GM18511 (cell line): ENCODE data around the gene YBX2.

Experiments used
- ATAC-seq: cut with Tn5 transposase; IDR thresholded peaks from one replicate; pipeline ENCODE4 v1.9.1; 2021; ENCODE audit warnings: mild to moderate bottlenecking, moderate library complexity; ENCODE audit not compliant: unreplicated experiment

YBX2 gene

GRCh38 chr17:7266784-7267183 lies 27.7 kb downstream of the YBX2 start:
- no peak for ATAC-seq

DNA sequence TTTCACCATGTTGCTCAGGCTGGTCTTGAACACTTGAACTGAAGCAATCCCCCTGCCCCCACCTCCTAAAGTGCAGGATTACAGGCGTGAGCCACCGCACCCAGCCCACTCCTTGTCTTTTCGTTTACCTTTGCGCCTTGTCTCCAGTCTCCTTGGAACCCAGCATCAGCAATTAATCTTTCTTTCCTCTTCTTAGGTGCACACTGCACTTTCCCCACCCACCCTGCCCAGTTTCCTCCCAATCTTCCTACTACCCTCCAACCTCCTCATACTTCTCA lies 30.7 kb downstream of the YBX2 start:
- ATAC-seq: no peak

DNA sequence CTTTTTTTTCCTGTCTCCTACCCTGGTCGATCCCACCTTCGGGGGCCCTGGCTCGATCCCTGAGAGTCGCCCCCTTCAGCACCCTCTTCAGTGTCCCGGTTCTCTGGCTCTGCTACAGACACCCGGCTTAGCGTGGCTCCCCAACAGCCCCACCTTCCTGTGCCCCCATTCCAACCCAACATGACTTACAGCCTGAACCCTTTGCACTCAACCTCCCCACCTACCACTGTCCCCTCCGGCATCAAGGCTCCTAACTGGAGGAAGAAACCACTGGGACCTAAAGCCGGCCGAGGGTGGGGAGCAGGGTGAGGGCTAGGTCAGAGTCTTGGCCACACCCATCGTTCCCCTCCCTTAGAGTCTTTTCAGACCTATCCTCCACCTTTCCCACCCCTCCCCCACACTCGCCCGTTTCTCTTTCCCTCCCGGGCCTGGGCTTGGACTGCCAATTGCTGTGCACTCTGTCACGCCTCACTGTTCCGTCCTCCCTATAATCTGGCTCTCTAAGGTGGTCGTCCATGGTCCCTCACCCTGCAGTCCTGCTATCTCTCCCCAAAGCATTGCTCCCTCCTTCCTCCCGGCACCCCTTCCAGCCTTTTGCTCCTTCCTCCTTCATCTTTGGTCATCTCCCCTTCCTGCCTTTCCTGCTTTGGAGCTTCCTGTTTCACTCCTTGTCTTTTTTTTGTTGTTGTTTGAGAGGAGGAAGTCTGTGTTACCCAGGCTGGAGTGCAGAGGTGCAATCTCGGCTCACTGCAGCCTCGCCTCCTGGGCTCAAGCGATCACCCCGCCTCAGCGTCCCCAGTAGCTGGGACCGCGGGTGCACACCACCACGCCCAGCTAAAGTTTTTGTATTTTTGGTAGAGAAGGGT lies 31.3 kb downstream of the YBX2 start:
- ATAC-seq: no peak

- ATAC-seq: no peak
Observed at GRCh38 chr17:7262192-7262934, 32.1 kb downstream of the YBX2 start, which contains the start of gene CLDN7. Gene CLDN7 (minus strand): TSS chr17:7262478. CDS start chr17:7262043, 435 bp downstream.

GRCh38 chr17:7261379-7262191 lies 32.9 kb downstream of the YBX2 start:
- ATAC-seq: no peak

DNA sequence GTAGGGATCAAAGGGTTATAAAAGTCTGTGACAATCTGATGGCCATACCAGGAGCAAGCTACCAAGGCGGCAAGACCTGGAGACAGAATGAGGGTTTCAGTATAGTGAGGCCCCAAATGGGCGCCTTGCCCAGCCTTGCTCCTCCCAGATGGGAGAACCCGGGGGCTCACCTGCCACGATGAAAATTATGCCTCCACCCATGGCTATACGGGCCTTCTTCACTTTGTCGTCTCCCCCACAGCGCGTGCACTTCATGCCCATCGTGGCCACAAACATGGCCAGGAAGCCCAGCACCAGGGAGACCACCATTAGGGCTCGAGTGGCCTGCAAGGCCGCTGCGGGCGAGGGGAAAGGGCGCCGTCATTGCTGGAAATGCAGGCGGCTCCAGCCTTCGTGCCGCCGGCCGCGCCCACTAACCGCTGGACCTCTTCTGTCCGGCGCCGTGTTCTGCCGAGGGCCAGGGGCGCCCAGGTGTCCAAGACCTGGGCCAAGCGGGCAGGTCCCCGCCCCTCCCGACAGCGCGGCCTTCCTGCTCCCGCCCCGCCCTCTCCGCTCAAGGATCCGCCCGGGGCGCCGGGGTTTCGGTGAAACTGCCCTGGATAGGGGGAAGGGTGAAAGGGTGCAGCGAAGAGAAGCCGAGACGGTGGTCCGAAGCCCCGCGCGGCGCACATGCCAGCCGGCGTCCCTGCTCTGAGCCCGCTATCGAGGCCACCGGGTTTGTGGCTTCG lies 33.6 kb downstream of the YBX2 start:
- no peak for ATAC-seq

GRCh38 chr17:7260151-7260550 lies 34.3 kb downstream of the YBX2 start:
- no peak for ATAC-seq

DNA sequence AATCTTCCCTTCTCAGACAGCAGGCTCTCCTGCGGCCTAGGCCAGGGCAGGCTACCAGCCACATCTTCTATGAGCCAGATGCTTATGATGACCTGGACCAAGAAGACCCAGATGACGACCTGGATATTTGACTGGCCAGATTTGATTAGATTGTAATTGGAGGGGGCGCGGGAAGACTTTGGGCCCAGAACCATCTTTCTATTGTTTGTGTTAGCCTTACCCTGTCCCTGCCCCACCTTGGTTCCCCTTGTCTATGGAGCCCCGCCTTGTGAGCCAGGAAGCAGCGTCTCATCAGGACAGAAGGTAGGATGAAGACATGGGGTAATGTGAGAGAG lies 34.9 kb downstream of the YBX2 start:
- ATAC-seq: no peak

DNA sequence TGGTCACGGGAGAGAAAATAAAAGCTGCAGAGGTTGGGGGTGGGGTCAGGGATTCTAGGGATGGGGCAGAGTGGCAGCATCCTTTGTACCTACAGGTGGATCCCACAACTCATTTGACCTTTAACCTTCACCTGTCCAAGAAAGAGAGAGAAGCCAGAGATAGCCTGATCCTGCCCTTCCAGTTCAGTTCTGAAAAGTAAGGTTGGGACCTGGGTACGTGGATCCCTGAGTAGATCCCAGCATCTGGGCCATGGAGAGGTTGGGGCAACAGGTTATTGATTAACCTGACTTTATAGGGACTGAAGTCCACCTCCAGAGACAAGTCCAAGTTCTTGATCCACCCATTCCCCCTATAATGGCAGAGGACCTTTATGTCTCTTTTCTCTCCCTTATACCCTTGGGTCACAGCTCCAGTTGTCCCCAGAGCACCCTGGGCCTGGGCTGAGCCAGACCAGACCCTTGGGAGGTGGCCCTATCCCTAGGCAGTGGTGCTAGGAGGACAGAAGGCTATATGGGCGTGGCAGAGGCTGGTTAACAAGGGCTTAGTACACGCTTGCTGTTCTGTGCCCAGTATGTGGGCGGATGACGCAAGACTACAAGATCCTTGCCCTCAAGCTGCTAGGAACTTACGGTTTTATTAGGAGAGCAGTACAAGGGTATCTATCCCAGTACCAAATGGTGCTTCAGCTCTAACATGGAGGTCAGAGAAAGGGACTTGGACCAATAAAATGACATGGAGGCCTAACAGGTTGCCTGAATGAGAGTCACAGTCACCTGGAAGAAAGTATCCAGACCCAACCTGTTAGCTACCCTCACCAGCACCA lies 35.5 kb downstream of the YBX2 start:
- no peak for ATAC-seq

DNA sequence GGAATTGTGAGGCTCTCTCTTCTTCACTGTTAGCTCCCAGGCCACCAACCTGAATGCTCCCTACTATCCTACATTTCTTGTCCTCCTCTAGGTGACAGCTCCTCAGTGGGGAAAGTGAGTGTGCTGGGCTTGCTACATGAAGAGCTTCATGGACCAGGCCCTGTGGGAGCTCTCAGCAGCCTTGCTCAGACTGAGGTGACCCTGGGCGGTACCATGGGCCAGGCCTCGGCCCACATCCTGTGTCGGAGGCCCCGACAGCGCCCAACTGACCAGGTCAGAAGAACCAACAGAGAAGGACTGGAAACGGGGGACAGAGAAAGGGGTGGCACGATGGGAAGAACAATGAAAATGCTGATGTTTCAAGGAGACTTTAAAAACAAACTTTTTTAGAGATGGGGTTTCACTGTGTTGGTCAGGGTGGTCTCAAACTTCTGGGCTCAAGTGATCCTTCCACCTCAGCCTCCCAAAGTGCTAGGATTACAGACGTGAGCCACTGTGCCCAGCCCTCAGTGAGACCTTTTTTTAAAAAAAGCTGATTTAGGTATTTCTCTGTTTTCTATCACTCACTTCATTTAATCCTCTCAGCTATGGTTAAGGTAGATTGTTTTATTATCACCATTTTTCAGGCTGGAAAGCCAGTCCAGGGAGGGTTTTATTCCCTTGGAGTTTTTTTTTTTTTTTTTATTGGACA lies 37.5 kb downstream of the YBX2 start:
- ATAC-seq: no peak

GRCh38 chr17:7254511-7254910 lies 39.9 kb downstream of the YBX2 start:
- no peak for ATAC-seq

- no peak for ATAC-seq
Observed at GRCh38 chr17:7253082-7253481, 41.4 kb downstream of the YBX2 start.

DNA sequence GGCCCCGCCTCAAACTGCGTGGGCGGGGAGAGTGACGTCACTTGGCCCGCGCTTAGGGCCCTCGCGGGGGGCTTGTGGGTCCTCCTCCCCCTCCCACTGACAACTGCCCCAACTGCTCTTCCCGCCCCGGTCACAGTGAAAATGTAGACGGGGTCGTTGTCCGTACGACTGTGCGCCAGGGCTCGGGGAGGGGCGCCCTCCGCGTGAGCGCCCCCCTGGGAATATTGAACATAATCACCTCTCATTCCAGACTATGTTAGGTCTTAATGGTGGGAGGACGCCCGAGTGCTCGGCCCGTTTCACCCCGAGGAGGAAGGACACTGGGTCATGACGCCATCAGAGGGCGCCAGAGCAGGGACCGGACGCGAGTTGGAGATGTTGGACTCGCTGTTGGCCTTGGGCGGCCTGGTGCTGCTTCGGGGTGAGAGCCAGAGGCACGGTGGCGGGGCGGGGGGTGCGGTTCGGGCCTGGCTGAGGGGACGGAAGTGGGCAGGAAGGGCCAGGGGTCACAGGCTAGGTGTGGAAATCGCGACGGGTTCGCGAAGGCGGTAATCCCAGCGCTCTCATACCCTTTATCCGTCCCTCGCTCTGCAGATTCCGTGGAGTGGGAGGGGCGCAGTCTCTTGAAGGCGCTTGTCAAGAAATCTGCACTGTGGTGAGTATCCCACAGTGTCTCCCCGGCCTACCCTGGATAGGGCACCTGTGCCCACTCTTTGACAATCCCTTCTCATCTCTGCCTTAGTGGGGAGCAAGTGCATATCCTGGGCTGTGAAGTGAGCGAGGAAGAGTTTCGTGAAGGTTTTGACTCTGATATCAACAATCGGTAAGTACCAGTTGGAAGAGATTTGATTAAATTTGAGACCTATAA lies 42.0 kb downstream of the YBX2 start, which contains the start of gene ELP5:
Gene ELP5, plus strand, starts transcription at position 40 of the 868 bp plus-strand sequence. Its CDS starts 336 bp downstream, at position 376.
- peak; percentile 64 for ATAC-seq

DNA sequence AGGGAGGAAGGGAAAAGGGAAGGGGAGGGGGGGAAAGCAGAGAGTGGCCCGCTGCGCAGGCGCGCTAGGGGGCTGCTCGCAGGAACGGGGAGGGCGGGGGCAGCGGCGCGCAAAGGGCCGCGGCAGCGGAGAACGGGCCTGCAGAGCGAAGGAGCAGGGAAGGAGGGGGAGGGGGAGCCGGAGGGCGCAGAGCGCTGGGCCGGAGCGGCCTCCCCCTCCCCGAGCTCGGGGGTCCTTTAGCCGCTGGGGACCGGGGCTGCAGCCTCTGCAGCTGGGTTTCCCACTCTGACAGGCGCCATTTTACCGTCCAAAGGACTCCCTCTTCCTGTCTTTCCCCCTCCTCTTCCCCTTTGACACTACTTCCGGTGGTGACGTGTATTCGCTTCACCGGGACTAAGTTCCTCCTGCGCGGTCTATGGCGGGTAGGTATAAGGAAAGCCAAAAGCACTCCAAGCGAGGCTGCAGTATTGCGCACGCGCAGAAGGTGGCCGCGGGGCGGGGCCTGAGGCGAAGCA lies 42.7 kb downstream of the YBX2 start, which contains the start of gene CTDNEP1:
Gene CTDNEP1, minus strand, starts transcription at position 74 of the 515 bp plus-strand sequence. CDS start 438 bp downstream, outside the sequence.
- peak; percentile 86 for ATAC-seq

GRCh38 chr17:7250695-7251627 lies 43.5 kb downstream of the YBX2 start:
- no peak for ATAC-seq

DNA sequence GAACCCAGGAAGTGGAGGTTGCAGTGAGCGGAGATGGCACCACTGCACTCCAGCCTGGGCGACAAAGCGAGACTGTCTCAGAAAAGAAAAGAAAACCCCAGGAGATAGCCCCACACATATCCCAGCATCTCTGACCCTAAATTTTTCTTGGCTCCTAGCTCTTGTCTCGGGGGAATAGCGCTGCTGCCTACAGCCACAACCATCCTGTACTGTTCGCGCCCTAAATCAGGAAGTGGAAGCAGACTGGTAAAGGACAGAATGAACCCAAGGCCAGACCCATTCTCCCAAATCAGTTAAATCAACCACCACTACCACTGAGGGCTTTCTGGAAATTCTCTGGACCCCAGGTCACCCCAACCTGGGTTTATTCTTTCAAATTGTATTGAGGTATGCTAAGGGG lies 44.6 kb downstream of the YBX2 start:
- no peak for ATAC-seq

GRCh38 chr17:7249214-7249613 lies 45.2 kb downstream of the YBX2 start:
- ATAC-seq: no peak
